ENCODE measurements around the gene CREG1.

The CREG1 gene

DNA sequence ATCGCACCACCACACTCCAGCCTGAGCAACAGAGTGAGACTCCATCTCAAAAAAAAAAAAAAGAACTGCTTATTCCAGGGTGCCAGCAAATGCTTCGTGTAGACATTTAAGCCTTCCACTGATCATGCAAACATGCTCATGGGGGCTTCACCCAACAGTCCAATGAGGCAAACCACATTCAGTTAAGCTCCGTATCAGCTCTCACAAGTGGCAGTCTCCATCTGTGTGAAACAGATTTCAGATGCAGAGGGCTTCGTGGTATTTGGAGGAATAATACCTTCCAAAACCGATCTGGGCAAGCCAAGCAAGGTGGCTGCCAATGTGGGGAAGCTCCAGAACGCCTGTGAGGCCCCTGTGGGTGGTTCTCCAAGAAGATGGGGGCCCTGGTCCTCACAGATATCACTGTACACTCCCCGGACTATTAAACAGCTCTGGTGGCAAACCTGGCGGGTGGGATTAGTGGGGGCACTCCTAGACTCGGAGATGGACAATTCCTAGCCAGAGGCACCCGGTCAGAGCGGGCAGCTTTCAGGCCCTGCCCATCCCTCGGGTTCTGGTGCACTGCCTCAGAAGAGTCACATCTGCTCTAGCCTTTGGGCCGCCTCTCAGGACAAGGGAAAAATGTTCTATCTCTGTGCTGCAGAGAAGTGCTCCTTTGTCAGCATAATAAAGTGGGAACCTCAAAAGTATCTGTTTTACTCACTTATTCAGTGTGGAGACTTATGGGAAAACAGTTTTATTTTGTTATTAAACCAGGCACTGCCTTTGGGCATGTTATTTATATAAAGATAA is 10.2 kb downstream of the CREG1 start:
- Histone ChIP-seq H3K9me3 (ENCODE audit: control insufficient read depth, insufficient read depth, low read length) (no peaks in the 10 kb centered on the region), H3K27me3 (ENCODE audit: control insufficient read depth, low read length) (no peaks in the 10 kb centered on the region), H3K4me1 (ENCODE audit: control insufficient read depth, low read length) (peaks cover 58% of the 10 kb centered on the region), H4K20me1 (ENCODE audit: control insufficient read depth, insufficient read depth, low read depth, low read length) (no peaks in the 10 kb centered on the region), H3K79me2 (ENCODE audit: control insufficient read depth, low read length) (no peaks in the 10 kb centered on the region; the same call in 1 of the 2 replicates), H3K4me3 (ENCODE audit: low read length) (no peak overlapping the region), H3F3A (ENCODE audit: control insufficient read depth, insufficient read depth) (peaks cover 12% of the 10 kb centered on the region), H3K4me2 (ENCODE audit: low read length) (peak overlapping the region; percentile 6; the same call in 1 of the 2 replicates), H3K36me3 (ENCODE audit: control insufficient read depth, low read length) (peaks cover 57% of the 10 kb centered on the region), H3K27ac (ENCODE audit: low read depth, low read length) (no peak overlapping the region), H3K9me2 (replicated peaks; ENCODE audit: control insufficient read depth, low read length) (no peaks in the 10 kb centered on the region)
- TF ChIP-seq, protein P1, sequence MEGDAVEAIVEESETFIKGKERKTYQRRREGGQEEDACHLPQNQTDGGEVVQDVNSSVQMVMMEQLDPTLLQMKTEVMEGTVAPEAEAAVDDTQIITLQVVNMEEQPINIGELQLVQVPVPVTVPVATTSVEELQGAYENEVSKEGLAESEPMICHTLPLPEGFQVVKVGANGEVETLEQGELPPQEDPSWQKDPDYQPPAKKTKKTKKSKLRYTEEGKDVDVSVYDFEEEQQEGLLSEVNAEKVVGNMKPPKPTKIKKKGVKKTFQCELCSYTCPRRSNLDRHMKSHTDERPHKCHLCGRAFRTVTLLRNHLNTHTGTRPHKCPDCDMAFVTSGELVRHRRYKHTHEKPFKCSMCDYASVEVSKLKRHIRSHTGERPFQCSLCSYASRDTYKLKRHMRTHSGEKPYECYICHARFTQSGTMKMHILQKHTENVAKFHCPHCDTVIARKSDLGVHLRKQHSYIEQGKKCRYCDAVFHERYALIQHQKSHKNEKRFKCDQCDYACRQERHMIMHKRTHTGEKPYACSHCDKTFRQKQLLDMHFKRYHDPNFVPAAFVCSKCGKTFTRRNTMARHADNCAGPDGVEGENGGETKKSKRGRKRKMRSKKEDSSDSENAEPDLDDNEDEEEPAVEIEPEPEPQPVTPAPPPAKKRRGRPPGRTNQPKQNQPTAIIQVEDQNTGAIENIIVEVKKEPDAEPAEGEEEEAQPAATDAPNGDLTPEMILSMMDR (IDR thresholded peaks at IDR 0.05; ENCODE audit: low read depth, low read length, poor library complexity, severe bottlenecking), result no peak
- no peak for TF ChIP-seq EZH2phosphoT487 (IDR thresholded peaks at IDR 0.05; ENCODE audit: borderline replicate concordance, low read length)

DNA sequence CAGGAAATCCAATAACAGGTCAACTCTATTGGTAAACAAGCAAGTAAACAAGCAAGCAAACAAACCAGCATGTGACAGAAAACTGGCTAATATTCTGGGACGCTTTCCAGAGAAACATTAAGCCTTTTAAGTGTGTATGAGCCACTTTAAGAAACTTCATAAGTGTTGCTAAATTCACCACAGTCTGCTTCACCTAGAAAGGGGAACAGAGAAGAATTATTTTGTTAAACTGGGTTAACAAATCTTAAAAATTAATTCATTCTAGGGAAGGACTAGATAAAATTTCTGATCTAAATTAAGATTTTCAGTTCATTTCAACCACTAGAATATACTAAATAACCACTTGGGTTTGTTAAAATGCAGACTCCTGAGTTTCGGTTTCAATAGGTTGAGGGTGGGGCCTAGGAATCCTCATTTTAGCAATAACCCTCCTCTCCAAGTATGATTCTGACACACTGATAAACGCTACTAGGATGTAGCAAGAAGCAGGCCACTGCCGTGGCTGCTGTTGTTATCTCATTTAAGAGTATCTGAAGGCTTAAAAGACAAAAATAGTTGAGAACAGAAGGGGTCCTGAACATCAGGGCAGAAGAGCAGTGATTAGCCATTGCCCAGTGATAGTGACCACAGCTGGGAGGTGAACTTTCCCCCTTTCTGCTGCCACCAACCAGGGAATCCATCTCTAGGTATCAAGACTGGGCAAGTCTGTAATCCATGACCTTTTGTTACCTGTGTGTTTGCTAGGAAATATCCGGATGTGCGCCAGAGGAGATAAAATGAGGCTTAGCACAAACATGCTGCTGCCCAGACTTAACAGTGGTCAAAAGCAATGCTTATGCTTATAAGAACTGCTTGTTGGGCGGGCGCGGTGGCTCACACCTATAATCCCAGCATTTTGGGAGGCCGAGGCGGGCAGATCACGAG is 11.2 kb downstream of the CREG1 start:
- no peak overlapping the region for H3K27ac ChIP-seq (ENCODE audit: low read depth, low read length)
- peaks cover 50% of the 10 kb centered on the region for H3K36me3 ChIP-seq (ENCODE audit: control insufficient read depth, low read length)
- no peaks in the 10 kb centered on the region for H3K27me3 ChIP-seq (ENCODE audit: control insufficient read depth, low read length)
- H3K79me2 ChIP-seq (ENCODE audit: control insufficient read depth, low read length), result no peaks in the 10 kb centered on the region
- no peaks in the 10 kb centered on the region for H3K9me2 ChIP-seq (replicated peaks; ENCODE audit: control insufficient read depth, low read length)
- H3K9me3 ChIP-seq (ENCODE audit: control insufficient read depth, insufficient read depth, low read length), result no peaks in the 10 kb centered on the region
- H3F3A ChIP-seq (ENCODE audit: control insufficient read depth, insufficient read depth), result peaks cover 14% of the 10 kb centered on the region
- H4K20me1 ChIP-seq (ENCODE audit: control insufficient read depth, insufficient read depth, low read depth, low read length), result no peaks in the 10 kb centered on the region
- H3K4me3 ChIP-seq (ENCODE audit: low read length), result no peak overlapping the region
- TF ChIP-seq, protein P1 (IDR thresholded peaks at IDR 0.05; ENCODE audit: low read depth, low read length, poor library complexity, severe bottlenecking), result no peak
- TF ChIP-seq EZH2phosphoT487 (IDR thresholded peaks at IDR 0.05; ENCODE audit: borderline replicate concordance, low read length), result no peak
- H3K4me2 ChIP-seq (ENCODE audit: low read length), result peak overlapping the region; percentile 44
- H3K4me1 ChIP-seq (ENCODE audit: control insufficient read depth, low read length), result peaks cover 59% of the 10 kb centered on the region

DNA sequence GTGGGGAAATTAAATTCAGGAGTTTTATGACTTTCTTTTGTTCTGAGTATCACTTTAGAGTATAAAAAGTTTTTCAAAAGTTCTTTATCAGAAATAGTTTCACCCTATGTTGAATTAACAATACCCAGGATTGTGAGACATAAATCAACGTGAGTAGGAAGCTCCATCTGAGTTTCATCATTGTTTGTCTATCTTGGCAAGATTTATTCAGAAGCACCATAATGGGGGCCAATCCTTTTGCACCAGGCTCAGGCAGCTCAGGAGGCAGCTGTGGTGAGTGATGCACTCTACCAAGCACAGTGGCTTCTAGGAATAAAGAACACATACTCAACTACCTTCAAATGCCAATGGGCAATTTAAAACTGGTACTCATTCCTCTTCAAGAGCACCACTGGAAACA is 12.0 kb downstream of the CREG1 start:
- Histone ChIP-seq H3K9me2 (replicated peaks; ENCODE audit: control insufficient read depth, low read length) (no peaks in the 10 kb centered on the region), H3K36me3 (ENCODE audit: control insufficient read depth, low read length) (peaks cover 43% of the 10 kb centered on the region), H3K79me2 (ENCODE audit: control insufficient read depth, low read length) (no peaks in the 10 kb centered on the region), H3F3A (ENCODE audit: control insufficient read depth, insufficient read depth) (peaks cover 15% of the 10 kb centered on the region), H3K27me3 (ENCODE audit: control insufficient read depth, low read length) (no peaks in the 10 kb centered on the region), H3K4me3 (ENCODE audit: low read length) (no peak overlapping the region), H3K27ac (ENCODE audit: low read depth, low read length) (no peak overlapping the region), H3K4me2 (ENCODE audit: low read length) (peak overlapping the region; percentile 44), H3K4me1 (ENCODE audit: control insufficient read depth, low read length) (peaks cover 59% of the 10 kb centered on the region), H3K9me3 (ENCODE audit: control insufficient read depth, insufficient read depth, low read length) (no peaks in the 10 kb centered on the region), H4K20me1 (ENCODE audit: control insufficient read depth, insufficient read depth, low read depth, low read length) (no peaks in the 10 kb centered on the region)
- TF ChIP-seq, protein P1 (IDR thresholded peaks at IDR 0.05; ENCODE audit: low read depth, low read length, poor library complexity, severe bottlenecking), result no peak
- no peak for TF ChIP-seq EZH2phosphoT487 (IDR thresholded peaks at IDR 0.05; ENCODE audit: borderline replicate concordance, low read length)
